LNCAP (cell line): ENCODE measurements around the gene SLC22A12.

Experiments used
- TF ChIP-seq, protein P1 (sequence below): fragments of 450-650 bp; IDR thresholded peaks from 2 replicates; pipeline ENCODE4 v1.5.1; 2017; ENCODE audit warnings: mild to moderate bottlenecking

Gene SLC22A12

DNA sequence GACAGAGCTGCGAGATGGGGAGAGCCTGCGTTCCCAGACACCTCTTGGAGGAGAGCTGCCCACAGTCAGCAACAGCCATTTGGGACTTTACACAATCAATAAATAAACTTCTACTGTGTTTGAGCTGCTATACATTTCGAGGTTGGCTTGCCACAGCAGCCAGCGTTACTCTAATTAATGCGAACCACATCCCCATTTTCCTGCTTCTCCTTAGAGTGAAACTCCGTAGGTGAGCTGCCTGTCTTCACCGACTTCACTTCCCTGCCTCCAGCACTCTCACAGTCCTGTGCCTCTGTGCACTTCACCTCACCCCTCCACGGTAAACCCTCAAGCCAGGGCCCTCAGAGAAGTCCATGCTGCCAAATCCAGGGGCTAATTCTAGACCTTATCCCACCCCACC, 5.9 kb upstream of the SLC22A12 start:
- TF ChIP-seq, protein P1, sequence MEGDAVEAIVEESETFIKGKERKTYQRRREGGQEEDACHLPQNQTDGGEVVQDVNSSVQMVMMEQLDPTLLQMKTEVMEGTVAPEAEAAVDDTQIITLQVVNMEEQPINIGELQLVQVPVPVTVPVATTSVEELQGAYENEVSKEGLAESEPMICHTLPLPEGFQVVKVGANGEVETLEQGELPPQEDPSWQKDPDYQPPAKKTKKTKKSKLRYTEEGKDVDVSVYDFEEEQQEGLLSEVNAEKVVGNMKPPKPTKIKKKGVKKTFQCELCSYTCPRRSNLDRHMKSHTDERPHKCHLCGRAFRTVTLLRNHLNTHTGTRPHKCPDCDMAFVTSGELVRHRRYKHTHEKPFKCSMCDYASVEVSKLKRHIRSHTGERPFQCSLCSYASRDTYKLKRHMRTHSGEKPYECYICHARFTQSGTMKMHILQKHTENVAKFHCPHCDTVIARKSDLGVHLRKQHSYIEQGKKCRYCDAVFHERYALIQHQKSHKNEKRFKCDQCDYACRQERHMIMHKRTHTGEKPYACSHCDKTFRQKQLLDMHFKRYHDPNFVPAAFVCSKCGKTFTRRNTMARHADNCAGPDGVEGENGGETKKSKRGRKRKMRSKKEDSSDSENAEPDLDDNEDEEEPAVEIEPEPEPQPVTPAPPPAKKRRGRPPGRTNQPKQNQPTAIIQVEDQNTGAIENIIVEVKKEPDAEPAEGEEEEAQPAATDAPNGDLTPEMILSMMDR = no peak

DNA sequence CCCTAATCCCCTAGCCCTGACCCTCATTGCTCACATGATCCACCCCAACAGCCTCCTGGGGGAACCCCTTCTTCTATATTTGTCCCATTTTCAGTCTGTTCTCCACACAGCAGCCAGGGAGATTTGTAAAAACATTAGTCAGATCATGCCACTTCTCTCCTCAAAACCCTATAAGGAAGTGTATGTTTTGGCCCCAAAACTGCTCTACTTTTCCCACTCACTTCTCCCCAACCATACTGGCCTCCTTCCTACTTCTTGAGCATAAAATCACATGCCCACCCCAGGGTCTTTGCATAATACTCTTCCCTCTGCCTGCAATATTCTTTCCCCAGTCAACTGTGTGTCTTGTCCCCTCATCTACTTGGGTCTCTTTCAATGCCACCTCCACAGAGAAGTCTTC, 4.7 kb upstream of the SLC22A12 start:
- TF ChIP-seq, protein P1 = no peak

DNA sequence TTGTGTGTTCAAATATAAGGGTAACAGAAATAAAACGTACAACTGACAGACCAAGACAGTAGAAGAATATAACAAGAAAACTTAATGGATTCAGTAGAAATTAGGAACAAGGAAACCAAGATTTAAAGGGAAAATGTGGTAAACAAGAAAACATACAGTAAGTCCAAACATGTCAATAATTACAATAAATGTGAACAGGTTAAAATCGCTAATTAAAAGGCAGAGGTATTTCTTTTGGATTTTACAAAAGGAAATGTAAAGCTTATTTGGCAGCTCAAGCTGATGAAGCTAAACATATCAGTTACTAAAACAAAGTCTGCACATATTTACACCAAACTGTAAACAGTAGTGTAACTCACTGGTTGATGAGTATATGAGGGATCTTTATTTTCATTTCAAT, 2.3 kb upstream of the SLC22A12 start:
- TF ChIP-seq, protein P1 = no peak

DNA sequence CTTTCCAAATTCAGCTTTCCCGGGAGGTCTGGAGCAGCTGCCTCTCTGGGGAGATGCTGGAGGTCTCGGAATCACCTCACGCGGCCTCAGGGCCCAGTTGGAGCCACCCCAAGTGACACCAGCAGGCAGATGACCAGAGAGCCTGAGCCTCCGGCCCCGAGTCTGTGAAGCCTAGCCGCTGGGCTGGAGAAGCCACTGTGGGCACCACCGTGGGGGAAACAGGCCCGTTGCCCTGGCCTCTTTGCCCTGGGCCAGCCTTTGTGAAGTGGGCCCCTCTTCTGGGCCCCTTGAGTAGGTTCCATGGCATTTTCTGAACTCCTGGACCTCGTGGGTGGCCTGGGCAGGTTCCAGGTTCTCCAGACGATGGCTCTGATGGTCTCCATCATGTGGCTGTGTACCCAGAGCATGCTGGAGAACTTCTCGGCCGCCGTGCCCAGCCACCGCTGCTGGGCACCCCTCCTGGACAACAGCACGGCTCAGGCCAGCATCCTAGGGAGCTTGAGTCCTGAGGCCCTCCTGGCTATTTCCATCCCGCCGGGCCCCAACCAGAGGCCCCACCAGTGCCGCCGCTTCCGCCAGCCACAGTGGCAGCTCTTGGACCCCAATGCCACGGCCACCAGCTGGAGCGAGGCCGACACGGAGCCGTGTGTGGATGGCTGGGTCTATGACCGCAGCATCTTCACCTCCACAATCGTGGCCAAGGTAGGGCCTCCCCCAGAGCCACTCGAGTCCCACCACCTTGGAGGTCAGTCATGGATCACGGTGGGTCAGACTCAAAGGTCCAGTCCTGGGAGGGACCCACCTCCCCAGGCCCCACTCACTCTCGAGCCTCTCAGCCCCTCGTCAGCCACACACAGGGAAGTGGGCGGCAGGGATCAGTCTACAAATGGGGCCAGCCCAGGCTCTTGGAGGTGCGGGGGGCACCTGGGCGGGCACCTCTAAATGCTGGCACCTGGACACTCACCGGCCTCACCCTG, 525 bp downstream of the SLC22A12 start:
- TF ChIP-seq, protein P1 = no peak

DNA sequence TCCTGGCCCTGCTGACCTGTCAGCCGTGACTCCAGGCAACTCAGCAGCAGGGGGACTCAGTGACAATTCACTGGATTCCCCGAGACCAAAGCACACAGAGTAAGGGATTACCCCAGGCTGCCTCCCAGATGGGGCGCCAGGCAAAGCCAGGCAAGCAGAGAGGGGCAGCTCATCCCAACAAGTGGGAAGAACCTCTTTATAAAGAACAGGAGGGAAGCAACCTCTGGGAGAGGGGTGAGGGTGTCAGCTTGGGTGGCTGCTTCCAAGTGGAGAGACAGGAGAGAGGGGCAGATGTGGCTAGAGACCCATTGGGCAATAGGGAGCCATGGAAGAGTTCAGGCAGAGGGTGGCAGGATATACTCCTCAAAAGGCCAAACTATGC, 1.2 kb downstream of the SLC22A12 start:
- TF ChIP-seq, protein P1 = no peak

DNA sequence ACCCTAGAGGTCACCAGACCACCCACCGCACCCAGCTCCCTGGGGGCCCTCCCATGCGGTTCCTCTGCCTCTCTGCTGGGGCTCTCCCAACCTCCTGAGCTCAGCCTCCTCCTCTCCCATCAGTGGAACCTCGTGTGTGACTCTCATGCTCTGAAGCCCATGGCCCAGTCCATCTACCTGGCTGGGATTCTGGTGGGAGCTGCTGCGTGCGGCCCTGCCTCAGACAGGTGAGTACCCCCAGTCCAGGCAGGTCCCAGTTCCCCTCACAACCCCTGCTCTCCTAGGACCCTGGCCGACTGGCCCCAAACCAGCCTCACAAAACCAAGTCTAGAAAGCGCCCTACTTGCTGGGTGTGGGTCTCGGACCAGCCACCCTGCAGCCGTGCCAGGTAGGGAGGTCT, 1.6 kb downstream of the SLC22A12 start:
- TF ChIP-seq, protein P1 = no peak

DNA sequence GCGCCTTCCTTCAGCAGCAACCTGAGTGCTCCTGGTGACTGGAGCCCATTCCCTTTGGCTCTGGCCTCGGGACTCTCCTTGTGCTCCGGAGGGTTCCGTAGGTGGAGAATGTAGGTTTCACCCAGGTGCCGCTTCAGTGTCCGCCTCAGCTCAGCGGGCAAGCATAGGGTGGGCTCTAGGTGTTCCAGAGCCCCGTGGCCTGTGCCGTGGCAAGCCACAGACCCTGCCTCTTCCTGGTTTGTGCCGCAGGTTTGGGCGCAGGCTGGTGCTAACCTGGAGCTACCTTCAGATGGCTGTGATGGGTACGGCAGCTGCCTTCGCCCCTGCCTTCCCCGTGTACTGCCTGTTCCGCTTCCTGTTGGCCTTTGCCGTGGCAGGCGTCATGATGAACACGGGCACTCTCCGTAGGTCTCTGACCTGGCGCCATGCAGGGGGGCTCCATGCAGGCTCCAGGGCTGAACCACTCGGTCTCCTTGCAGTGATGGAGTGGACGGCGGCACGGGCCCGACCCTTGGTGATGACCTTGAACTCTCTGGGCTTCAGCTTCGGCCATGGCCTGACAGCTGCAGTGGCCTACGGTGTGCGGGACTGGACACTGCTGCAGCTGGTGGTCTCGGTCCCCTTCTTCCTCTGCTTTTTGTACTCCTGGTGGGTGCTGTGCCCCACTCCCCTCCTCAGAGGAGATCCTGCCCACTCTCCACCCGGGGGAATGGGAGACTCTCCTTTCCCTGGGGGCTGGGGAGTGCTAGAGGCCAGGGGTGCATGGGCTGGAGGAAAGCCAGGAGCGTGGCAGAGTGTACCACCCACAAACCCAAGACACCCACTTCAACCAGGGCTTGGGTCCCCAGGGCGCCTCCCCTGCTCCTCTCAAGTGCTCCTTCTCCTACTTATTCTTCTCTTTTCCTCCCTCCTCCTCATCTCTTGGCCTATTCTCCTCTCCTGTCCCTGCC, 2.4 kb downstream of the SLC22A12 start:
- TF ChIP-seq, protein P1 = no peak
